Tibial artery (tissue), 4 donors: ENCODE measurements around the gene NPC1L1.

ENCODE experiments used
- DNase-seq, 2 donors: peaks; one replicate each; pipeline ENCODE4 v3.0.0-alpha.2; 2019
- H3K27ac ChIP-seq, 2 donors: fragments of 200-600 bp; sonication (generic) in 1 of 2; 1 replicate in 1 of 2; 2 replicates in 1 of 2; pipeline ENCODE4 v1.5.1; 2018 to 2019; ENCODE audit warnings: mild to moderate bottlenecking in 1 of 2
- H3K27me3 ChIP-seq, 2 donors: fragments of 200-600 bp; sonication (generic) in 1 of 2; one replicate each; pipeline versions ENCODE4 v1.5.1 to v1.6.0; 2016 to 2019
- H3K36me3 ChIP-seq, 3 donors: fragments of 200-600 bp; sonication (generic) in 2 of 3; one replicate each; pipeline ENCODE4 v1.5.1; 2016 to 2019; ENCODE audit warnings: mild to moderate bottlenecking in 2 of 3
- H3K4me1 ChIP-seq, 4 donors: fragments of 200-600 bp; sonication (generic) in 2 of 4; 1 replicate in 3 of 4; 2 replicates in 1 of 4; pipeline ENCODE4 v1.5.1; 2016 to 2019
- H3K4me3 ChIP-seq, 2 donors: fragments of 200-600 bp; sonication (generic) in 1 of 2; 1 replicate in 1 of 2; 2 replicates in 1 of 2; pipeline ENCODE4 v1.5.1; 2018 to 2019; ENCODE audit warnings: mild to moderate bottlenecking in 2 of 2
- H3K9me3 ChIP-seq, 3 donors: fragments of 200-600 bp; sonication (generic) in 1 of 3; one replicate each; pipeline ENCODE4 v1.5.1; 2016 to 2019
- intact Hi-C: fragments of 100-400 bp; cut with DNase I; formaldehyde crosslinking; loops from one replicate; pipeline ENCODE4 v1.15.0; 2023; ENCODE audit warnings: low total_unique reads
- TF ChIP-seq, protein P1 (sequence below), 2 experiments: fragments of 200-600 bp in 1 of 2; fragments of 450-650 bp in 1 of 2; IDR thresholded peaks; one replicate each; pipeline ENCODE4 v1.5.1; 2017 to 2019; ENCODE audit warnings: antibody characterized with exemption in 2 of 2, mild to moderate bottlenecking in 1 of 2, moderate library complexity in 1 of 2

Gene NPC1L1

DNA sequence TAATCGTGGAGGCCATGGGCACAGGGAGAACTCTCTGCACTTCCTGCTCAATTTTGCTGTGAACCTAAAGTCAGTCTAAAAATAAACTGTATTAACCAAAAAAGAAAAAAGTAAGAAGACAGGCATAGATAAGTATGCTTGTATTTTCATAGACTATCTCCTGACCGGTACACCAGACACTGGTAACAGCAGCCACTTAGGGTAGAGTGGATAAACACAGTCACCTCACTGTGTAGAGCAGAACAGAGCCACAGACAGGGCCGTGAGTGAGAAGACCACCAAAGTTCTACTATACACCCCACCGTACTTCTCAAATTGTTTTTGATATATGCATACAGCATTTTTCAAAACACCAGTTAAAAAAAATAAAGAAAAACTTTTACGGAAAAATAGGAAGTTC, 75.6 kb downstream of the NPC1L1 start:
- intact Hi-C loops: no loop called here
- no peak overlapping the region for H3K4me3 ChIP-seq
- no peak overlapping the region for H3K27ac ChIP-seq
- no peaks in the 10 kb centered on the region for H3K9me3 ChIP-seq
- no peaks in the 10 kb centered on the region for H3K27me3 ChIP-seq
- DNase-seq: no peak
- peaks cover 5 to 19% (median 11%) of the 10 kb centered on the region in 3 donors for H3K36me3 ChIP-seq
- TF ChIP-seq, protein P1, sequence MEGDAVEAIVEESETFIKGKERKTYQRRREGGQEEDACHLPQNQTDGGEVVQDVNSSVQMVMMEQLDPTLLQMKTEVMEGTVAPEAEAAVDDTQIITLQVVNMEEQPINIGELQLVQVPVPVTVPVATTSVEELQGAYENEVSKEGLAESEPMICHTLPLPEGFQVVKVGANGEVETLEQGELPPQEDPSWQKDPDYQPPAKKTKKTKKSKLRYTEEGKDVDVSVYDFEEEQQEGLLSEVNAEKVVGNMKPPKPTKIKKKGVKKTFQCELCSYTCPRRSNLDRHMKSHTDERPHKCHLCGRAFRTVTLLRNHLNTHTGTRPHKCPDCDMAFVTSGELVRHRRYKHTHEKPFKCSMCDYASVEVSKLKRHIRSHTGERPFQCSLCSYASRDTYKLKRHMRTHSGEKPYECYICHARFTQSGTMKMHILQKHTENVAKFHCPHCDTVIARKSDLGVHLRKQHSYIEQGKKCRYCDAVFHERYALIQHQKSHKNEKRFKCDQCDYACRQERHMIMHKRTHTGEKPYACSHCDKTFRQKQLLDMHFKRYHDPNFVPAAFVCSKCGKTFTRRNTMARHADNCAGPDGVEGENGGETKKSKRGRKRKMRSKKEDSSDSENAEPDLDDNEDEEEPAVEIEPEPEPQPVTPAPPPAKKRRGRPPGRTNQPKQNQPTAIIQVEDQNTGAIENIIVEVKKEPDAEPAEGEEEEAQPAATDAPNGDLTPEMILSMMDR (IDR thresholded peaks at IDR 0.05): no peak
- H3K4me1 ChIP-seq: peaks cover 0 to 45% (median 34%) of the 10 kb centered on the region in 4 donors

GRCh38 chr7:44463169-44463808, 77.8 kb downstream of the NPC1L1 start:
- H3K9me3 ChIP-seq: no peaks in the 10 kb centered on the region
- TF ChIP-seq, protein P1 (IDR thresholded peaks at IDR 0.05): no peak
- H3K36me3 ChIP-seq: peaks cover 5 to 14% (median 11%) of the 10 kb centered on the region in 3 donors
- H3K27me3 ChIP-seq: no peaks in the 10 kb centered on the region
- no peak for DNase-seq
- peaks cover 0 to 33% (median 28%) of the 10 kb centered on the region in 4 donors for H3K4me1 ChIP-seq
- intact Hi-C loops: no loop called here
- H3K4me3 ChIP-seq: no peak overlapping the region
- no peak overlapping the region for H3K27ac ChIP-seq
